ENCODE data around the gene SOX10.
"Not testable (repeated sequence)": the region's sequence is repeated elsewhere in the genome, so short reads cannot be mapped to it uniquely, and the experiment has no call there.

SOX10 gene

DNA sequence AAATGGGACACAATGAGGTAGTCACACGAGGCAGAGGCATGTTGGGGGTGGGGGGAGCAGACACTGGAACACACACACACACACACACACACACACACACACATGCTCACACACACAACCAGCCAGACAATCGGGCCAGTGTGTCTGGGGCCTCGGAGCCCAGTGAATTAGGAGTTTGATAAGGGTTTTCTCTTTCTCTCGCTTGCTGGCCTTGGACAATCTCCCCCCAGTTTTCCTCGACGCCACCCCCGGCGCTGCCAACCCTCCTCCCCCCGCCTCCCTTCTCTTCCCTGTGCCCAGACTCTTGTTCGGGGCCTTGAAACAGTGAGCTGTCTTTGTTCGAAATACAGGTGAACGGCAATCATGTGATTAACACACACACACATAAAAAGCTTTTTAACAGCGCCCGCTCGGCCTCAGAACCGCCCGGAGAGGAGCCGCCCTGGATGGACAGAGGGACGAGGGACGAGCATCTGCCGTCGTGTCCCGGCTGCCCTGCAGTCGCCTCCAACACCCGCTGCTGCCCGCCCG lies 1.5 kb upstream of the SOX10 start:
- DNase-seq, result no peak

DNA sequence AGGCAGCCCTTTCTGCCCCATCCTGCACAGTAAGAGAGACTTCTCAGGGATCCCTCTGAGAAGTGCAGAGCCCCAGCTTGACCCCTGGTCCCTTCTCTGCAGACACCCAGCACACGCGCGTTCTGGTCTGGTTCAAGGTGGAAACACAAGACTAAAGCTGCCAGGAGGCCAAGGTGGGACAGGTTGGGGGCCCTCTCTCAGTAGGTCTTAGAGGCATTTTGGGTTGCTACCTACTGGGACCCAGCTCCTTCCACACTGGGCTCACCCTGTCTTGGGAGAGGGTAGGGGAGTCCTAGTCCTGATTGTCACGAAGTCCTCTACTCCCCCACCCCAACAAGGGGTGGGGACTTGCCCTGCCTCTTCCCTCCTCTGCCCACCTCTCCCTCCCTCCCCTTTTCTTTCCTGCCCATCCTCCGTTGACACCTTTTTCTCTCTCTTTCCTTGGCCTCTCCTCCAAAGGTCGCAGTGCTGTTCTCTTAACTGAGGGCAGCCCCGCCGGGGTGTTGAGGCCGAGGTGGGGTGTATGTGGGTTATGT lies 763 bp upstream of the SOX10 start:
- no peak for DNase-seq

DNA sequence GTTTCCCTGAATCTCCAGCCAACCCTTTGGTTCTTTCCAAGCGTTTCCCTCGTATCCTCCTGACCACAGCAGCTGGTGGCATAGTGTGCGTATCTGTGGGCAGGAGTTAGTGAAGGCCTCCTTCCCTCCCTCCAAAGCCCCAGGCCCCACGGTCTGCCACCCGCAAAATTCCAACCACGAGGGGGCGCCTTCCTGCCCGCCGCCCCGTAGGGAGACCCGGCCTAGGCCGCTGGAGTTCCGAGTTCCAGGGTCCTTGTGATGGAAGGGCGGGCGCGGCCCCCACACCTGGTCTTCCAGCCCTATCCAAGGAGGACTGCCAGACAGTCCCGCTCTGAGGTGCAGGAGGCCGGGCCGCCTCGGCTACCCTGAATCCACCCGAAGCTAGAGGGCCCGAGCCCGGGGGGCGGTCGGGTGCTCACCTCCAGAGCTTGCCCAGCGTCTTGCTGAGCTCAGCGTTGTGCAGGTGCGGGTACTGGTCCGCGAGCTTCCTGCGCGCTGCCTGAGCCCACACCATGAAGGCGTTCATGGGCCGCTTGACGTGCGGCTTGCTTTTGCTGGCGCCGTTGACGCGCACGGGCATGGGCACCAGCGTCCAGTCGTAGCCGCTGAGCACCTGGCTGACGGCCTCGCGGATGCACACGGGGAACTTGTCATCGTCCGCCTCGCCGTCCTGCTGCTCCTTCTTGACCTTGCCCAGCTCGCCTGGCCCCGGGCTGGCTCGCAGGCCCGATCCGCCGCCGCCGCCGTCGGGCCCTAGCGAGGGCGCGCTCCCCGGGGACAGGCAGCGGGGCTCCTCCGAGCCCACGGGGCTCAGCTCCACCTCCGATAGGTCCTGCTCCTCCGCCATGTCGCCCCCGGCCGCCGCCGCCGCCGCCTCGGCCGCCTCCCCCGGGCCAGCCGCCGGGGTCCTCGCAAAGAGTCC lies 1.2 kb downstream of the SOX10 start:
- no peak for DNase-seq

- no peak for DNase-seq
These were observed 2.1 kb downstream of the SOX10 start for GRCh38 chr22:37982151-37982785.

GRCh38 chr22:37981282-37982011 lies 2.9 kb downstream of the SOX10 start:
- no peak for DNase-seq

DNA sequence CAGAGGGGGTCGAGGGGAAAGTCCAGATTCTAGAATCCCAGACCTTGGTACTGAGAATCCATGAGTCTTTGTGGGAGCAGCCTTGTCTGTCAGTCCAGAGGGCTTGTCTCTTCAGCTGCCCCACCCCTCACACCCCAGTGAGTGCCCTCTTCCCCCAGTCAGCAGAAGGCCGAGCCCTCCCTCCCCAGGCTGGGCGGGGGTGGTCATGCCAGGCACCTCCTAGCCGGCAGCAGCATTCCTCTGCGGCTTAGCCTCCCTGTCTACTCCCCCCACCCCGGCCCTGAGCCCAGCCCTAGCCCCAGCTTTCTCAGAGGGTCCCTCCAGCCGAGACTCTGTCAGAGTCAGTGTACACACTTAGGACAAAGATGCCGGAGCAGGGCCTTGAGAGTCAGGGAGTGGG lies 4.6 kb downstream of the SOX10 start:
- no peak for DNase-seq

DNA sequence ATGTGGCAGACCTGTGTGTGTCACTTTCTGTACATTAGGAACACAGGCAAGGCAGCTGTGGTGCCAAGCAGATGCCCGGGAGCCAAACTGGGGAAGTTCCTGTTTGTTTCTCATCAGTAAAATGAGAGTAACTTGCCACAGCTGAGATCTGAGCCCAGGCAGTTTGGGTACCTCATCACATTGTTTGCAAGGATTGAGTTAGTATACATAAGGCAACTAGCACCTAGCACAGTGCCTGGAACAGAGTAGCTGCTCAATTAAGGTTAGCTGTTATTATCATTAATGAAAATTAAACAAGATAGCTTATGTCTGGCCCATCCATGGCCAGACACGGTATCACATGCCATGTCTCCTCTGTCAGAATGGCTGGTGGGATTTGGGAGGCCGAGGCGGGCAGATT lies 7.8 kb downstream of the SOX10 start:
- DNase-seq, result no peak

DNA sequence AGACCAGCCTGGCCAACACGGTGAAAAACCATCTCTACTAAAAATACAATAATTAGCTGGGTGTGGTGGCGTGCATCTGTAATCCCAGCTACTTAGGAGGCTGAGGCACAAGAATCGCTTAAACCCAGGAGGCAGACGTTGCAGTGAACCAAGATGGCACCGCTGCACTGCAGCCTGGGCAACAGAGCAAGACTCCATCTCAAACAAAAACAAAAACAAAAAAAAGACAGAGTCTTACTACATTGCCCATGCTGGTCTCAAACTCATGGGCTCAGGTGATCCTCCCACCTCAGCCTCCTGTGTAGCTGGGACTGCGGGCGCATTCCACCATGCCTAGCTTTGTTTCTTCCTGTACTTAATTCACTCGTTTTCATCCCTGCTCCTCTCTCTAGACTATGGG lies 8.3 kb downstream of the SOX10 start:
- DNase-seq, result not testable (repeated sequence)

- DNase-seq, result no peak
These were observed 9.2 kb downstream of the SOX10 start for GRCh38 chr22:37975153-37975552.

DNA sequence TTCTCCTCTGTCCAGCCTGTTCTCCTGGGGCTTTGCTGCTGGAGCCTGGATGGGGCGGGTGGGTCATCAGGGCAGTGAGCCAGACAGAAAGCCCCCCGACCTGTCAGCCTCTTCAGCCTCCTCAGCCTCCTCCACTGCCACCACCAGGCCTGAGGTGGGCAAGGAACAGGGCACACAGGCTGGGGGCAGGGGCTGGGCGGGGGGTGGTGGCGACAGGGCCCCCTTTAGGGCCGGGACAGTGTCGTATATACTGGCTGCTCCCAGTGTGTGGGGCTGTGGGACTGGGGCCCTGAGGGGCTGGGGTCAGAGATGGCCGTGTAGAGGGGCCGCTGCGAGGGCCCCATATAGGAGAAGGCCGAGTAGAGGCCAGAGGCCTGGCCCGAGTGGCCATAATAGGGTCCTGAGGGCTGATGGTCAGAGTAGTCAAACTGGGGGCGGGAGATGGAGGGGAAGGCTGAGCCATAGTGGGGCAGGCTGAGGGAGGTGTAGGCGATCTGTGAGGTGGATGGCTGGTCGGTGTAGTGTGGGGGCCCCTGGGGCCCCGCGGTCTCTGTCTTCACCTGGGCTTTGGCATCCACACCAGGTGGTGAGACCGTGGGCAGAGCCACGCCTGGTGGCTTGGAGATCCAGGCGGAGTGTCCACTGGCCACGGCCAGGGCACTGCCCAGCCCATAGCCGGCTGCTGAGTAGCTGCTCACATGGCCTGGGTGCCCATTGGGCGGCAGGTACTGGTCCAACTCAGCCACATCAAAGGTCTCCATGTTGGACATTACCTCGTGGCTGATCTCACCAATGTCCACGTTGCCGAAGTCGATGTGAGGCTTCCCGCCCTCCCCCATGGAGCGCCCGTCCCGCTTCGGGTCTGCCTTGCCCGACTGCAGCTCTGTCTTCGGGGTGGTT lies 10.8 kb downstream of the SOX10 start:
- DNase-seq, result no peak

DNA sequence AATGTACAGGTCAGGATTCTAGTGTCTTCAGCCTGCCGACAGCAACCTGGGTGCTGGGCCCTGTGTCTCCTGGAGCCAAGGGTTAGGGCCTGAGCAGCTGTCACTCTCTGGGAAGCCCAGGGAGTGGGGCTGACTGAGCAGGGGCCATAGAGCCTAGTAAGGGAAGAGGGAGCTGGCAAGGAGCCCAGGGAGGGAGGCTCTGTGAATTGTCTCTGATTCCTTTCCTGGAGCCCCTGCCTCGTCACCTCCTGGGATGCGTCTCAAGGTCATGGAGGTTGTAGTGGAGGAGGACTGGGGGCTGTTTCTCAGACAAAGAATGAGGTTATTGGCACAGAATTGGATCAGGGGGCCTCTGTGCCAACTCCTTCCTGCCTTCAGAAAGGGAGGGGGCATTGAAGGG lies 11.8 kb downstream of the SOX10 start:
- DNase-seq, result no peak

GRCh38 chr22:37971475-37972434 lies 12.6 kb downstream of the SOX10 start:
- DNase-seq, result no peak

GRCh38 chr22:37970864-37971263 lies 13.5 kb downstream of the SOX10 start:
- no peak for DNase-seq

GRCh38 chr22:37968452-37969251 lies 15.7 kb downstream of the SOX10 start:
- DNase-seq, result no peak

GRCh38 chr22:37967637-37968451 lies 16.5 kb downstream of the SOX10 start:
- DNase-seq, result no peak

GRCh38 chr22:37967147-37967546 lies 17.2 kb downstream of the SOX10 start:
- DNase-seq, result no peak

DNA sequence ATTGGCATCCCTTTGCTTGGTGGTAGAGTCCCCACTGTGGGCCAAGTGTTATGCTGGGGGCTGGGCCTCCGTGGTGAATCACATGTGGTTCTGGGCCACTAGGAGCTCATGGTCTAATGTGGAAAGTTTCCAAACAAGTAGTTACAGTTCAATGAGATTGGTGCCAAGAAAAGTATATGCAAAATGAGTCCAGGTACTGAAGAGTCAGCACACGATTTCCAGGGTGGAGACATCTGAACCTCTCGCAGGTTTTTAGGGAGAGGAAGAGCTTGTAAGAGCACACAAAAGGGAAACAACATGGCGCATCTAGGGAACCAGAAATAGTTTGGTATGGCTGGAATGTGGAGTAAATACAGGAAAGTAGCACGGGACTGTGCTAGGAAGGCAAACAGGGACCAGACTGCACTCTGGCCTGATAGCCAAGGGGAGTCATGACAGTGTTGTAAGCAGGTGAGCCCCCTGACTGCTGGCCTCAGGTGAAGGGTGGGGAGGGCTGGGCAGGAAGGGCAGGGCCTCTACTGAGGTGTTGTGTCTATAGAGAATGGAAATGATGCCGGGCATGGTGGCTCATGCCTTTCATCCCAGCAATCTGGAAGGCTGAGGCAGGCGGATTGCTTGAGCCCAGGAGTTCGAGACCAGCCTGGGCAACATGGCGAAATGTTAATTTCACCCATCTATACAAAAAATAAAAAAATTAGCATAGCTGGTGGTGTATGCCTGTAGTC lies 18.3 kb downstream of the SOX10 start:
- no peak for DNase-seq

DNA sequence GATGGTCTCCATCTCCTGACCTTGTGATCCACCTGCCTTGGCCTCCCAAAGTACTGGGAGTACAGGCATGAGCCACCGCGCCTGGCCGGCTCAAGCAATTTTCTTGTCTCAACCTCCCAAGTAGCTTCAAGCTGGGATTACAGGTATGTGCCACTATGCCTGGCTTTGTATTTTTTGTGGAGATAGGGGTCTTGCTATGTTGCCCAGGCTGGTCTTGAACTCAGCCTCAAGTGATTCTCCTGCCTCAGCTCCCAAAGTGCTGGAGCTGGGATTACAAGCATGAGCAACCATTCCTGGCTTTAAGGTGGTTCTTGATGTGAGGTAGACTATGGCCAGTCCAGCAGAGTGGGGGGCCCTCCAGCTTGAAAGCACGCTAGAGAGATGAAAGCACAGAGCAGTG lies 23.3 kb downstream of the SOX10 start:
- no peak for DNase-seq

All from RPMI8226 (cell line).